HepG2 (cell line): ENCODE measurements around the gene SMARCA2. TPM values are rescaled to one million over a fixed set of nuclear protein-coding genes. Genes with fewer than 3 reads are reported as not detected.

Source experiments
- ATAC-seq: fragments of 200-7000 bp; cut with Tn5 transposase; 3 replicates; pipeline ENCODE4 v1.9.1; 2020; ENCODE audit warnings: mild to moderate bottlenecking, moderate library complexity
- BruUV-seq: library from RNA; stranded (reverse); fragments of 400-500 nt; replicated peaks from 2 replicates; lab custom pipeline; 2021; lab: Mats Ljungman, UMichigan
- CTCF ChIA-PET: fragments of 300-600 bp; formaldehyde crosslinking; extraction: SDS; loops from one replicate; lab custom pipeline; 2021; ENCODE audit warnings: low total read pairs, inconsistent platforms, low intra/inter-chr PET ratio; lab: Yijun Ruan, JAX
- POLR2A ChIA-PET: fragments of 350-600 bp; sonication (Branson Sonifier 250); formaldehyde crosslinking; loops from one replicate; lab custom pipeline; 2020; ENCODE audit warnings: antibody characterized with exemption, inconsistent platforms; lab: Yijun Ruan, JAX
- DNase-seq: peaks from one replicate; pipeline ENCODE4 v3.0.0-alpha.2; 2015; ENCODE audit warnings: low spot score
- FAIRE-seq: peaks from 3 replicates; lab custom pipeline; 2011; peaks lifted over from hg19 to GRCh38; lab: Jason Lieb, UNC
- H2AFZ ChIP-seq: one replicate; pipeline ENCODE4 v1.6.1; 2011; ENCODE audit warnings: low read length, inconsistent platforms
- H3K27ac ChIP-seq: fragments of 300-600 bp; 3 replicates; pipeline ENCODE4 v1.8.0; 2011; ENCODE audit warnings: mixed run types, mild to moderate bottlenecking, mixed read lengths, low read length, inconsistent platforms; ENCODE audit not compliant: insufficient read depth; ENCODE audit errors: extremely low read length
- H3K27me3 ChIP-seq, 2 experiments: fragments of 200-600 bp in 1 of 2; 2 replicates in 1 of 2; 3 replicates in 1 of 2; pipeline versions ENCODE4 v1.6.0 to v1.8.0; 2011; ENCODE audit warnings: low read length in 2 of 2, mild to moderate bottlenecking in 2 of 2, moderate library complexity in 2 of 2, inconsistent platforms in 1 of 2; ENCODE audit not compliant: insufficient read depth in 2 of 2, control insufficient read depth in 1 of 2
- H3K36me3 ChIP-seq, 2 experiments: fragments of 200-600 bp in 1 of 2; replicated peaks in 1 of 2; 2 replicates in 1 of 2; 3 replicates in 1 of 2; pipeline versions ENCODE4 v1.5.1 to v1.8.0; 2011; ENCODE audit warnings: low read length in 2 of 2, inconsistent platforms in 1 of 2; ENCODE audit not compliant: insufficient read depth in 2 of 2, control insufficient read depth in 1 of 2
- H3K4me1 ChIP-seq: 2 replicates; pipeline ENCODE4 v1.5.1; 2012; ENCODE audit warnings: low read length, inconsistent platforms; ENCODE audit not compliant: insufficient read depth
- H3K4me2 ChIP-seq: 2 replicates; pipeline ENCODE4 v1.6.0; 2011; ENCODE audit warnings: low read depth, low read length, inconsistent platforms
- H3K4me3 ChIP-seq, 3 experiments: fragments of 200-600 bp in 1 of 3; sonication (generic), shearing (Covaris generic) in 1 of 3; replicated peaks in 1 of 3; 2 replicates each; pipeline ENCODE4 v1.5.1; 2011 to 2016; ENCODE audit warnings: low read length in 3 of 3, inconsistent platforms in 2 of 3, low read depth in 2 of 3, mild to moderate bottlenecking in 2 of 3, control low read depth in 1 of 3, mixed read lengths in 1 of 3; ENCODE audit not compliant: insufficient read depth in 1 of 3
- H3K79me2 ChIP-seq: one replicate; pipeline ENCODE4 v1.6.1; 2011; ENCODE audit warnings: low read length, inconsistent platforms; ENCODE audit not compliant: insufficient read depth
- H3K9ac ChIP-seq: 2 replicates; pipeline ENCODE4 v1.6.0; 2011; ENCODE audit warnings: mild to moderate bottlenecking, low read depth, low read length, inconsistent platforms; ENCODE audit not compliant: insufficient read depth
- H3K9me3 ChIP-seq: 2 replicates; pipeline ENCODE4 v1.5.1; 2012; ENCODE audit warnings: mild to moderate bottlenecking, low read length
- H4K20me1 ChIP-seq: 2 replicates; pipeline ENCODE4 v1.6.0; 2011; ENCODE audit warnings: inconsistent platforms, mild to moderate bottlenecking, low read length, moderate library complexity; ENCODE audit not compliant: insufficient read depth
- GATAD1 ChIP-seq: IDR thresholded peaks from 2 replicates; pipeline ENCODE4 v1.6.1; 2016; ENCODE audit warnings: missing genetic modification reagents, missing compliant biosample characterization
- IKZF1 ChIP-seq: fragments of 450-650 bp; IDR thresholded peaks from 2 replicates; pipeline ENCODE4 v1.7.1; 2016
- KLF16 ChIP-seq, 2 experiments: sonication (generic) in 1 of 2; formaldehyde crosslinking in 1 of 2; IDR thresholded peaks; 2 replicates each; pipeline versions ENCODE4 v1.6.1 to v1.8.0; 2016 to 2023; ENCODE audit warnings: missing genetic modification reagents in 2 of 2, missing compliant biosample characterization in 1 of 2
- SALL1 ChIP-seq: sonication (generic); formaldehyde crosslinking; IDR thresholded peaks from 2 replicates; pipeline ENCODE4 v1.8.0; 2022; ENCODE audit warnings: mild to moderate bottlenecking, missing genetic modification reagents
- ZNF138 ChIP-seq: sonication (generic); formaldehyde crosslinking; IDR thresholded peaks from 2 replicates; pipeline ENCODE4 v1.5.0; 2020; ENCODE audit warnings: mild to moderate bottlenecking, low read depth, missing genetic modification reagents
- ZNF292 ChIP-seq: sonication (generic); formaldehyde crosslinking; IDR thresholded peaks from 2 replicates; pipeline ENCODE4 v1.8.1; 2022; ENCODE audit warnings: mild to moderate bottlenecking, low read depth, missing genetic modification reagents, borderline replicate concordance
- ZNF547 ChIP-seq: sonication (generic); formaldehyde crosslinking; IDR thresholded peaks from 2 replicates; pipeline ENCODE4 v1.5.1; 2020; ENCODE audit warnings: mild to moderate bottlenecking, missing genetic modification reagents
- ZNF768 ChIP-seq: sonication (generic); formaldehyde crosslinking; IDR thresholded peaks from 2 replicates; pipeline ENCODE4 v1.4.0; 2020; ENCODE audit warnings: missing genetic modification reagents
- ZNF891 ChIP-seq: sonication (generic); formaldehyde crosslinking; IDR thresholded peaks from 2 replicates; pipeline ENCODE4 v1.5.0; 2020; ENCODE audit warnings: mild to moderate bottlenecking, missing genetic modification reagents
- WGBS: methylation state at CpG from one replicate; pipeline ENCODE4 v1.1.6; 2017; ENCODE audit warnings: low lambda C conversion rate; 5-methylcytosine and 5-hydroxymethylcytosine counted together
- in situ Hi-C: cut with HindIII; loops from 2 replicates; pipeline ENCODE4 v1.10.0; 2017; ENCODE audit warnings: low pct_unique_long_range_greater_than_20kb; ENCODE audit not compliant: extremely low pct_ligation_motif_present
- intact Hi-C: fragments of 100-400 bp; cut with micrococcal nuclease; formaldehyde crosslinking; loops from one replicate; pipeline ENCODE4 v1.10.0; 2022; ENCODE audit not compliant: unreplicated experiment
- polyA plus RNA-seq, 8 experiments: library from polyadenylated mRNA; depleted of rRNA in 3 of 8; stranded (reverse) in 7 of 8; unstranded in 1 of 8; fragments of >200 nt; fragmentation: Illumina TruSeq in 4 of 8; extraction: Trizol in 4 of 8; gene quantifications; 2 replicates each; pipeline versions ENCODE4 v1.2.1 to v1.2.3, GENCODE V29; 2011 to 2016; ENCODE audit warnings: low read depth in 4 of 8, missing spikeins in 1 of 8, mixed read lengths in 1 of 8; ENCODE audit not compliant: insufficient read depth in 1 of 8
- total RNA-seq, 5 experiments: library from RNA; depleted of rRNA; stranded (reverse); fragments of >200 nt; fragmentation: Illumina TruSeq; extraction: Trizol; gene quantifications; 2 replicates each; pipeline ENCODE4 v1.2.3, GENCODE V29; 2016; ENCODE audit warnings: low read depth in 1 of 5
- TF ChIP-seq, protein P1 (sequence below): sonication (generic); formaldehyde crosslinking; IDR thresholded peaks from 2 replicates; pipeline ENCODE4 v1.8.0; 2022; ENCODE audit warnings: mild to moderate bottlenecking, missing genetic modification reagents, moderate library complexity
- TF ChIP-seq, protein P2 (sequence below): sonication (generic); formaldehyde crosslinking; IDR thresholded peaks from 2 replicates; pipeline ENCODE4 v1.8.0; 2022; ENCODE audit warnings: missing genetic modification reagents, low read depth, mild to moderate bottlenecking, borderline replicate concordance
- TF ChIP-seq, protein P3 (sequence below): sonication (generic); formaldehyde crosslinking; IDR thresholded peaks from 2 replicates; pipeline ENCODE4 v1.5.0; 2020; ENCODE audit warnings: missing genetic modification reagents
- TF ChIP-seq, protein P4 (sequence below): sonication (generic); formaldehyde crosslinking; IDR thresholded peaks from 2 replicates; pipeline ENCODE4 v1.4.0; 2020; ENCODE audit warnings: missing genetic modification reagents
- TF ChIP-seq, protein P5 (sequence below): sonication (generic); formaldehyde crosslinking; IDR thresholded peaks from 2 replicates; pipeline ENCODE4 v1.4.0; 2020; ENCODE audit warnings: missing genetic modification reagents

SMARCA2 gene
- total and polyA plus RNA-seq, 2 of the 13 experiments (the other 11 are each of a cell fraction or from before 2014, with no cell fraction given): 22.5 to 23.7 TPM

DNA sequence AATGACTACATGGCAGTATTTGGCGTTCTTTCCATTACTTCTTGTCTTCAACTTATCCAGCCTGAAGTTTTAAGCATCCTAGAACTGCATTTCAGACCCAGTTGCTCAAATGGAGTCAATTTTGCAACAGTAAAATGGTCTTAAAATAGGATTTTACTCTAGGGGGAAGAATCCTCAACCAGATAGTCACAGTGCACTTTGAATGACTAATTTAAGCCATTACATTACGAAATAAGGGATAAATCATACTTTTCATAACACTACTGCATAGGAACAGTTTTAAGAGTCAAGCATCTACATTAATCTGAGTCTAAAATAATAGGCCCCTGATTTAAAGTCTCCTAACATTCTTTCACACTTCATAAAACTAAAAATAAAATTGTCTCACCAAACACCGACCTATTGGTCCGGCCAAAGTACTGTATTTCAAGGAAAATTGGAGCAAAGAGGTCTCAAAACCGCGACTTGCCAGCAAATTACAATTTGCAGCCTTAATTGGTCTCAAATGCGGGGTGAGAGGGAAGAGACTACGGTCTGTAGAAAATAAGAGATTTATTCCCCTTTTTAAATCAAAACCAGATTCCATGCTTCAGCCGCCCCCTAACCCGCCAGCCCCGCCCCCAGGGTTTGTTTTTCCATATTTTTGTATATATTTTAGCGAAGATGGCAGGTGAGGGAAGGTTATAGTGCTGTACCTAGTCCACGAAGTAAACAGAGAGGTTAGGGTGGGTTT is 1.2 kb upstream of the SMARCA2 start (continued):
- TF ChIP-seq, protein P1, sequence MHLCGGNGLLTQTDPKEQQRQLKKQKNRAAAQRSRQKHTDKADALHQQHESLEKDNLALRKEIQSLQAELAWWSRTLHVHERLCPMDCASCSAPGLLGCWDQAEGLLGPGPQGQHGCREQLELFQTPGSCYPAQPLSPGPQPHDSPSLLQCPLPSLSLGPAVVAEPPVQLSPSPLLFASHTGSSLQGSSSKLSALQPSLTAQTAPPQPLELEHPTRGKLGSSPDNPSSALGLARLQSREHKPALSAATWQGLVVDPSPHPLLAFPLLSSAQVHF: no peak
- TF ChIP-seq ZNF891 (no peak), IKZF1 (no peak)
- TF ChIP-seq, protein P2, sequence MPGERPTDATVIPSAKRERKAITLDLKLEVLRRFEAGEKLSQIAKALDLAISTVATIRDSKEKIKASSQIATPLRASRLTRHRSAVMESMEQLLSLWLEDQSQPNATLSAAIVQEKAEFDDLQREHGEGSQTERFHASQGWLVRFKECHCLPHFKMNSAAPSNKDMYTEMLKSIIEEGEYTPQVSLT (CRISPR knock-in tag): no peak
- TF ChIP-seq, protein P3, sequence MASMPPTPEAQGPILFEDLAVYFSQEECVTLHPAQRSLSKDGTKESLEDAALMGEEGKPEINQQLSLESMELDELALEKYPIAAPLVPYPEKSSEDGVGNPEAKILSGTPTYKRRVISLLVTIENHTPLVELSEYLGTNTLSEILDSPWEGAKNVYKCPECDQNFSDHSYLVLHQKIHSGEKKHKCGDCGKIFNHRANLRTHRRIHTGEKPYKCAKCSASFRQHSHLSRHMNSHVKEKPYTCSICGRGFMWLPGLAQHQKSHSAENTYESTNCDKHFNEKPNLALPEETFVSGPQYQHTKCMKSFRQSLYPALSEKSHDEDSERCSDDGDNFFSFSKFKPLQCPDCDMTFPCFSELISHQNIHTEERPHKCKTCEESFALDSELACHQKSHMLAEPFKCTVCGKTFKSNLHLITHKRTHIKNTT: no peak

DNA sequence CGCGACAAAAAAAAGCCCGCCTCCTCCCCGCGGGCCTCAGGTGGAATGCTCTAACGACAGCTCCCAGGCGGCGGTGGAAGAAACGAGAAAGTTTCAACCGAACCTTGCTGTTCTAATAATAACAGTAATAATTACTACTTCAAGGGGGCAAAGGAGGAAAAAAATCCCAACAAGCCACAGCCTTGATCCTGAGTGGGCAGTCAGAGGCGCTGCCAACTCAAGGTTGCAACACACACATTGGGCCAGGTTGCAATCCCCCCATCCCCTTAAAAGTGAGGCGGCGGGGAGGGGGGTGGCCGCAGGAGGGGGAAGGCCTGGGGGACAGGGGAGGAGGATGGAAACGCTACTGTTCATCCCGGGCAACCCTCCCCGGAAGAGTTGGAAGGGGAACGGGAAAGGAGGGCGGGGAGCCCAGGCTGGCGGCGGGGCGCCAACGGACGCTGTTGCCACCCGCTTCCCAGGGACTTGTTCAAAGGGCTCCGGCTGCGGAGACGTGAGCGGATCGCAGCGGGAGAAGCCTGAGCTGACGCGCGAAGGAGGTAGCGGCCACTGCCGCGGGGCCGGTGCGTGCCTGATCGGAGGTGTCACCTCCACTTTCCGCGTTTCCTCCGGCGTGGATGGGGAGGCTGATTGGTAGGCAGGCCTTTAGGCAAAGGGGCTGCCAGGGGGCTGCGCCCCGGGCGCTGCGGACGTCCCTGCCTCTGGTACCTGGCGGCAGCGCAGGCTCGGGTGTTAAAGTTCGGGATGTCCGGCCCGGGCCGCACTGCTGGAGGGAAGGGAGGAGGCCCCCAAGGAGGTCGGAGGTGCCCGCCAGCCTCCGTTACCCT is 647 bp downstream of the SMARCA2 start:
- peak overlapping the region; percentile 67 for H3K27ac ChIP-seq
- in situ Hi-C loops (loop anchor here (25.0 kb wide), 1 partner anchor 822 kb away; the partner anchor contains the start of gene PUM3), intact Hi-C loops (loop anchor here (5.0 kb wide), 1 partner anchor 52 kb away; no protein-coding TSS in a partner anchor)
- peak; percentile 46 for ATAC-seq
- peak overlapping the region; percentile 28 for H2AFZ ChIP-seq
- no peaks in the 10 kb centered on the region for H4K20me1 ChIP-seq
- peak overlapping the region; percentile 76 to 84 (median 84) for H3K4me3 ChIP-seq
- peak overlapping the region; percentile 93 for H3K4me2 ChIP-seq
- H3K36me3 ChIP-seq: no peaks in the 10 kb centered on the region
- H3K79me2 ChIP-seq: peaks cover 22% of the 10 kb centered on the region
- H3K4me1 ChIP-seq: peaks cover 19% of the 10 kb centered on the region
- CTCF ChIA-PET: no interaction called here
- no peak for FAIRE-seq
- no peaks in the 10 kb centered on the region for H3K9me3 ChIP-seq
- POLR2A ChIA-PET: no interaction called here
- peak; percentile 13 for DNase-seq
- under 1% methylated on average over 25 of the region's 59 CpGs for WGBS
- H3K9ac ChIP-seq: peak overlapping the region; percentile 68
- TSS peak; percentile 59 for BruUV-seq
- peaks cover 0 to 30% of the 10 kb centered on the region in 2 experiments; a peak in 4 of 5 replicates for H3K27me3 ChIP-seq
- TF ChIP-seq ZNF547 (CRISPR knock-in tag) (peak; percentile 19; the same call in 1 of the 2 replicates), SALL1 (CRISPR knock-in tag) (peak; percentile 12; the same call in 1 of the 2 replicates), KLF16 (CRISPR knock-in tag; IDR thresholded peaks at IDR 0.05) (no peak), ZNF292 (CRISPR knock-in tag) (0 out of 2 replicates have a peak, but pooled peaks have one; percentile 14), ZNF768 (CRISPR knock-in tag) (peak; percentile 45; the same call in 1 of the 2 replicates), ZNF138 (CRISPR knock-in tag) (peak; percentile 28; the same call in 1 of the 2 replicates), GATAD1 (CRISPR knock-in tag) (0 out of 2 replicates have a peak, but pooled peaks have one; percentile 6)
- TF ChIP-seq, protein P4, sequence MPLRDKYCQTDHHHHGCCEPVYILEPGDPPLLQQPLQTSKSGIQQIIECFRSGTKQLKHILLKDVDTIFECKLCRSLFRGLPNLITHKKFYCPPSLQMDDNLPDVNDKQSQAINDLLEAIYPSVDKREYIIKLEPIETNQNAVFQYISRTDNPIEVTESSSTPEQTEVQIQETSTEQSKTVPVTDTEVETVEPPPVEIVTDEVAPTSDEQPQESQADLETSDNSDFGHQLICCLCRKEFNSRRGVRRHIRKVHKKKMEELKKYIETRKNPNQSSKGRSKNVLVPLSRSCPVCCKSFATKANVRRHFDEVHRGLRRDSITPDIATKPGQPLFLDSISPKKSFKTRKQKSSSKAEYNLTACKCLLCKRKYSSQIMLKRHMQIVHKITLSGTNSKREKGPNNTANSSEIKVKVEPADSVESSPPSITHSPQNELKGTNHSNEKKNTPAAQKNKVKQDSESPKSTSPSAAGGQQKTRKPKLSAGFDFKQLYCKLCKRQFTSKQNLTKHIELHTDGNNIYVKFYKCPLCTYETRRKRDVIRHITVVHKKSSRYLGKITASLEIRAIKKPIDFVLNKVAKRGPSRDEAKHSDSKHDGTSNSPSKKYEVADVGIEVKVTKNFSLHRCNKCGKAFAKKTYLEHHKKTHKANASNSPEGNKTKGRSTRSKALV (CRISPR knock-in tag): peak; percentile 59; the same call in 1 of the 2 replicates
- TF ChIP-seq, protein P5, sequence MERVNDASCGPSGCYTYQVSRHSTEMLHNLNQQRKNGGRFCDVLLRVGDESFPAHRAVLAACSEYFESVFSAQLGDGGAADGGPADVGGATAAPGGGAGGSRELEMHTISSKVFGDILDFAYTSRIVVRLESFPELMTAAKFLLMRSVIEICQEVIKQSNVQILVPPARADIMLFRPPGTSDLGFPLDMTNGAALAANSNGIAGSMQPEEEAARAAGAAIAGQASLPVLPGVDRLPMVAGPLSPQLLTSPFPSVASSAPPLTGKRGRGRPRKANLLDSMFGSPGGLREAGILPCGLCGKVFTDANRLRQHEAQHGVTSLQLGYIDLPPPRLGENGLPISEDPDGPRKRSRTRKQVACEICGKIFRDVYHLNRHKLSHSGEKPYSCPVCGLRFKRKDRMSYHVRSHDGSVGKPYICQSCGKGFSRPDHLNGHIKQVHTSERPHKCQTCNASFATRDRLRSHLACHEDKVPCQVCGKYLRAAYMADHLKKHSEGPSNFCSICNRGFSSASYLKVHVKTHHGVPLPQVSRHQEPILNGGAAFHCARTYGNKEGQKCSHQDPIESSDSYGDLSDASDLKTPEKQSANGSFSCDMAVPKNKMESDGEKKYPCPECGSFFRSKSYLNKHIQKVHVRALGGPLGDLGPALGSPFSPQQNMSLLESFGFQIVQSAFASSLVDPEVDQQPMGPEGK: peak; percentile 43
